Cortex of kidney (tissue), 1 donor: Measurements from ENCODE around the gene NDUFAF8.
"Not testable (repeated sequence)": the region's sequence is repeated elsewhere in the genome, so short reads cannot be mapped to it uniquely, and the experiment has no call there.

ENCODE experiments used
- DNase-seq: peaks from one replicate; lab custom pipeline; 2025; lab: John Stamatoyannopoulos, UW

The NDUFAF8 gene

DNA sequence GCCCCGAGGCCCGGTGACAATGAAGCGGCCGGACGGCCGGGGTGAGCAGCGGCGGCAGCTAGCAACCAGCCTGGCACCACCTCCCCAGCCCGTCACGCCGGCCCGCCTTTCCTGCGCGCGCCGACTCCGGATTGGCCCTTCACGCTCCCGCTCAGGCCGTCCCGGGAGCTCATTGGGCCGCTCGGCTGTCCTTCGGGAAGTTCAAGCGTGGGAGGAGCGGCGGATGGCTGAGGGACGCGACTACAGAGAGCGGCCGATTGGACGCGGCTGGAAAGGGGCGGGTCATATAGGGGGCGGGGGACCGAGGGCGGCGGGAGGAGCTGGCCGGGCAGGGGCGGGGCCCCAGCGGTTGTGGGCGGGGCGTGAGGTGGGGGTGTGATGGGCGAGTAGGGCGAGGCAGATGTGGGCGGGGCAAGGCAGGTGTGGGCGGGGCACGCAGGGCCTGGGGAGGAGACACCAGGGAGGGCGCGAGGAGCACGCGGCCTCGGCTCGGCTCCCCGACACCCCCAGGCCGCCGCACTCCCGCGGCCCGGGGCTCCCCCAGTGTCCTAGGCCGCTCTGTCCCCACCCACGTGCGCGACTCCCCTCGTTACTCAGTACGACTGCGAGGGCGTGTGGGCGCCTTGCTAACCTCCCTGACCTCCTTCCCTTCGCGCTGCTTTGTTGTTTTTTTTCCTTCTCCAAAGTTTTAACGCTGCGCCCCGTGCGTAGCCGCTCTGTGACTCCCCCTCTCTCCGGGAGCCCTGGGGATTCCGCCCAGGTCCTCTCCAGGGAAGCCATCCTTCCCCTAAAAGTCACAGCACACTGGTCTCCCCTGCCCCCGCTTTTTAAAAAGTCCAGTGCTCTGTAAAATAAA lies 16.0 kb upstream of the NDUFAF8 start, which contains the start of gene CEP131:
Gene CEP131, minus strand, starts transcription at position 60 of the 856 bp plus-strand sequence. CDS start 2,909 bp downstream, outside the sequence.
- peak; percentile 87 for DNase-seq

DNA sequence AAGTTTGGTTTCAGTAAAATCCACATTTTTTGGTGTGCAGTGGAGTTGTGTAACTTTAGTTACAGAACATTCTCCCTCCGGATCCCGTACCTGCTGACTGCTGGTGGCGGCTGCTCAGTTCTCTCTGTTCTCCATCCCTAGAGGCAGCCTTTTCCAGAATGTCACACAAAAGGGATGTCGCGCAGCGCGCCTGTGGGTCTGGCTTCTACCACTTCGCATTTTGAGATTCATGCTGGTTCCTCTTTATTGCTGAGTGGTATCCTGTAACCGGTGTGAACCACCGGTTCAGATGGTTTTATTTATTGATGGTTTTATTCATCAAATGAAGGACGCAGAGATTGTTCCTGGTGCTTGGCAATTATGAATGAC lies 15.4 kb upstream of the NDUFAF8 start:
- DNase-seq = no peak

DNA sequence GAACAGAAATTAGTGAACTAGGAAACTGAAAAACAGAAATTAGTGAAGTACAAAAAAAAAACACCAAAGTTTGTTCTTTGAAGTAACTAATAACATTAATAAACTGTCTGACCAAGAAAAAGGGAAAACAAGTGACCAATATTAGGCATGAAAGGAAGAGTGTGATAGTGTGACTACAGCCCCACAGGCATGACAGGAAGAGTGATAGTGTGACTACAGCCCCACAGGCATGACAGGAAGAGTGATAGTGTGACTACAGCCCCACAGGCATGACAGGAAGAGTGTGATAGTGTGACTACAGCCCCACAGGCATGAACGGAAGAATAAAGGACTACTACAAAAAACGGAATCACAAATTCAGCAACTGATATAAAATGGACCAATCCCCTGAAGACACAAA lies 11.5 kb upstream of the NDUFAF8 start:
- not testable (repeated sequence) for DNase-seq

DNA sequence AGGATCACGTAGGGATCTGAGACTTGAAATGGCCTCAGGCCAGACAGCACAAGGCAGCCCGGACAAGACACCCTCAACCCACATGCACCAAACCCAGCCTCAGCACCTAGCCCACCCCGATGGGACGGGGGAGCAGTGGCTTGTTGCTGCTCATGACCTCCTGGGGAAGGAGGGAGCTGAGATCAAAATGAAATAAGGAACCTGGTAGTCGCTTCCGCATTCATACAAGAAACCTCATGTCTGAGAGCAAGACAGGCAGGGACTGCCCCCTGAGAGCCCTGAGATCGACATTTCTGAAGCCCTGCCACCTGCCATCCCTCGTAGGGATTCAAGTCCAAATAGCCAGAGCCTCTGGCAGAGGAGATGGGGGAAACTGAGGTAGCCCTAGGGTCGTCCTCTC lies 10.7 kb upstream of the NDUFAF8 start:
- no peak for DNase-seq

DNA sequence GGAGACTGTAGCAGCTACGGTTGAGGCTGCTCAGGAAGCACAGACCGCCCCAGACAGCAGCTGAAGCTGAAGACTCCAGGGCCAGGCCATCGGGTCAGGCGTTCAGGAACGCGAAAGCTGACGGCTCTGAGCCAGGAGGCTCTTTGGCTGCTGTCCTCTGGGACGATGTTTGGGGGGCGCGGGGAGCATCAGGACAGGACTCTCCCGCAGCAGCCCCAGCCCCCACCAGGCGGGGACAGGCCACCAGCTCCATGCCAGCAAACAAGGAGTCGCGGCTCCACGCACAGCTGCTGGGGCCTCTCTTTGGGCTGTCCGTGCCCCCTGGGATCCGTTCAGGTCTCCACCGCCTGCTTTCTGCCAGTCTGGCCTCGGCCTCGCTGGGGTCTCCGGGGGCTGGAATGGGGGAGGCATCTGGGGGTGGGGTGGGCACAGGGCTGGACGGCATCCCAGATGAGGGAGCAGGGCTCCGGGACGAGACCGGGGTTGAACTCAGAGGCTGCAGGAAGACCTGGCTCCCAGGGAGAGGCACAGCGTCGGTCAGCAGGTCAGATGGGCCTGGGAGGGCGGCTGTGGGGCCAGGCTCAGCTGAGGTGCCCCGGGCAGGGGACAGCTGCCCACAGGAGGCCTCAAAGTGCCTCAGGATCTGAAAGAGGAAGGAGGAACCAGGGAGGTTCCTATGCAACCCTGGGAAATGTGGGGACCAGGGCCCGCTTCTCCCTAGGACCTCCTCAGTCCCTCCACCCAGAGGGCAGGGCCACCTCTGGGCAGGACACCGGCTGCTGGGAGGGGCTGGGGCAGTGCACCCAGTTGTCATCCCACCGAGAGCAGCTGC lies 10.1 kb upstream of the NDUFAF8 start:
- no peak for DNase-seq

DNA sequence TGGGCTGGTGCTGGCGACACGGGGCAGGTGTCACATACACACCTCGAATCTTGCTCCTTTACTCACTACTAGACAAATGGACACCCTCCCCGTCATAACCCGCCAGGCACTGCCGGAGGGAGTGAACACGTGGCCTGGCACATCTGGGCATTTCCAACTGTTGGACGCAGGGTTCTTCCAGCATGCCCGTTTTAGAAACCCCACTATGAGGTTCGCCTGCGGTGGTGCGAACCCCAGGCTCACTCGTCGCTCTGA lies 9.5 kb upstream of the NDUFAF8 start:
- DNase-seq = no peak

DNA sequence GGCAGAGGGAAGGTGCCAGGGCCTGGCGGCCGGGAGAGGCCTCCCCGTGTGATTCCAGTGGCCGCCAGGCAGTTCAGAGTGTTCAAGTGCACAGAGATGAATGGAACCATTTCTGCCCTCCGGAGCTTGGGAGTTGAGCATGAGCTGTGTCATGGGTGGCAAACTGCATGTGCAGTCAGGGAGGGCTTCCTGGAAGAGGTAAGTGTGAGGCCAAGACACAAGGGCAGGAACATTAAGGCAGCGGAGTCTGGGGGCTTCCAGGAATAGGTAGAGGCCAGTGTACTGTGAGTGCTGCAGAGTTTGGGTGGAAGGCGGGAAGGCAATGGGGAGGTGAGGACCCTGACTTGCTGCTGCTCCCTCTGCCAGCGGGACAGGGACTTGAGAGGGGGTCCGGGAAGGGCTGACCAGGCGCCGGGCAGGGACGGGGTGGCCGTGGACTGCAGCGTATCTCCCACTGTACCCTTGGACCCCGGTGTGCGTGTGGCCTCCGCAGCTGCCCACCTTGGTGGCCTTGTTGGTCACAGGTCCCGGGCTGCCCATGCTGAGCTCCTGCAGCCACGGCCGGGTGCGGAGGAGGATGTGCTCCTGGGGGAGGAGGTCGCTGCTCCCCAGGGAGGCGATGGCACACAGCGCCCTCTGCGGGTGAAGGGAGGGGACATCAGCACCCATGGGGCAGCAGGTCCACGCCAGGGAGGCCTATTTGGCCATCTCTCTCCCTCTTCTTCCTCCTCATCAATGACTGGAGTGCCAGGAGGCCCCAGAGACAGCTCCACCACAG lies 8.9 kb upstream of the NDUFAF8 start:
- no peak for DNase-seq

DNA sequence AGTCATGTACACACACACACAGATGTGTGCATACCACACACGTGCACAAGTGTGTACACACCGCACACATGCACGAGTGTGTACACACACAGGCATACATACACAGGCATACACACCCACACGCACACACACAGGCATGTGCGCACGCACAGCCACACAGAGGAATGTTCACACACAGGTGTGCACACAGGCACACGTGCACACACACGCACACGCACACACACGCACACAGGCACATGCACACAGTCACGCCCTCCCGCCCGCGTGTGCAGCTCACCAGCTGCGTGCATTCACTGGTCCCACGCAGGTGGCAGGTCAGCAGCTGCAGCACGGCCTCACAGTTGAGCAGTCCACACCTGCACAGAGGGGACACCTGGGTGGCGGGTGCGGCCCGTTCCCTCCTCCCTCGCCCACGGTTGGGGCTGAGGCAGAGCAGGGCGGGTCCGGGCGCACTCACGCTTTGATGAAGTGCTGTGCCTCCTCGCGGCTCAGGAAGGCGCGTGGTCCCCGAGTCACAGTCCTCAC lies 7.9 kb upstream of the NDUFAF8 start:
- DNase-seq = no peak

DNA sequence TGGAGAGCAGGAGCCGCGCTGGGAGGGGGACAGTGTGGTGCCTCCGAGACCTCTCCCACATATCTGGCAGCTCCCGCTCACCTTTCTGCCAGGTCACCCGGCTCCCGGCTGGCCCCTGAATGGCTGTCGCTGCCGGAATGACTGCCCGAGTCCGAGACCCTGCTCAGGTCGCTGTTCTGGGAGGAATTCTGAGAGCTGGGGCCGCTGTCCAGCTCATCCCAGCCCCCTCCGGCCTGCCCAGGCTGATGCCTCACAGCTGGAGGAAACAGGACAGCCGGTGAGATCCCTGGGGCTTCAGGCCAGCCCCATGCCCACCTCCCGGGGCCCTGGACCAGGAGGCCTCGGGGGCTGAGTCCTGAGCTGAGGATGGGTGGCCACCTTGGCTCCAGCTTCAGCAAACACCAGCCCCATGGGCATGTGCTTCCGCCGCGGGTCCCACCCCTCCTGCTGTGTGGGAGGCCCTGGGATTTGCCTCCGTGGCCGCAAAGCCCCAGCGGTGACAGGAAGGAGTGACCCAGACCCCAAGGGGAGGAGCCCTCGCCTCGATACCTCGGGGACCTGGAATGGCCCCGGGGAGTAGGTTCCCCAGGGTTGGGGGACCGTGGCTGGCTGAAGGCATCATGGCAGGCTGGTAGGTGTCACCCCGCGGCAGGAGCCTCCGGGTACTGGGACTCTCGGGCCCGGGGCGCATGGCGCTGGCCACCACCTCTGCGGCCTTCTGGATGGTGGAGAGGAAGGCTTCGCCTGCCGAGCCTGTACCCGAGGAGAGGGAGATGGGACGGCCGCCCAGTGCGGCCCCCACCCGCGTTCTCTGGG lies 7.1 kb upstream of the NDUFAF8 start:
- no peak for DNase-seq

DNA sequence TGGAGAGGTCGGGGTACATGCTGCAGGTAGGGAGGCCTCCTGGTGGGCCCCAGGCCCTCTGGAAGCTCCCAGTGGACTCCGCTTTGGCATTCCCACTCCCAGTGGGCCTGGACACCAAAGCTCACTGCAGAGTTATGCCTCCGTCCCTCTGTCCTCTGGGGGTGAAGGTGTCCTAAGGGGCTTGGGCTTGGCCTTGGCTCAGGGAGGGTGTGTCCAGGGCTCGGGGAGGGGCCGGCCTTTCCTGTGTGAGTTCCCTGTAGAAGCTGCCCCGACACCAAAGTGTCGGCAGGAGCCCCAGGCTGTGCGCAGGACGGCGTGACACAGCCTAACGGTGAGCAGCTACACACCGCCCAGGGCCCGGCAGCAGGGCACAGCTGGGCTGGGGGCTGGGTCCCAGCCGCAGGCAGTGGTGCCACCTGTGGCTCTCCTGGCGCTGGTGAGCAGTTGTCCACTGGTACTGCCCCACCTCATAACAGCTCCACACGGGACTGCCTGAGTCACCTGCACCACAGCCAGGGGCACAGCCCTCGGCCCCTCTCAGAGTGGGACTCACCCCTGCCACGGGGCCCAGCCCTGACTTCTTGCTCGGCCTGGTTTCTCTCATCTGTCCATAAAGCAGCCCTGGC lies 6.4 kb upstream of the NDUFAF8 start:
- DNase-seq = no peak

DNA sequence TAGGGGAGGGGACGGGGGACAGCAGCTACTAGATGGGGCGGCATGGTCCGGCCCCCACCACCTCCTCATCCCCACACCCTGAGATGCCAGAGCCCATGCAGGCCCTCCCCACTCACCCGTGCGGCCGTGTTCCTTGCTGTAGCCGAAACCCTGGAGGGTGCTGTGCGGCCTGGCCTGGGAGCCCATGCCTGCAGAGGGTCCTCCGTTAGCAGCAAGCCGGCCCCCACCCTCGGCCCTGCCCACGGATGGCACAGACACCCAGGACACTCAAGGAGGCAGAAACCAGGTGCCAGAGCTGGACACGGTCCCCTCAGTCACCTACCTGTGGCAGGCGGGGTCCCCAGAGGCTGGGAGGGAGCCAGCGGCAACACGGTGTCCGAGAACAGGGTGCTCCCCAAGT lies 5.8 kb upstream of the NDUFAF8 start:
- DNase-seq = no peak

DNA sequence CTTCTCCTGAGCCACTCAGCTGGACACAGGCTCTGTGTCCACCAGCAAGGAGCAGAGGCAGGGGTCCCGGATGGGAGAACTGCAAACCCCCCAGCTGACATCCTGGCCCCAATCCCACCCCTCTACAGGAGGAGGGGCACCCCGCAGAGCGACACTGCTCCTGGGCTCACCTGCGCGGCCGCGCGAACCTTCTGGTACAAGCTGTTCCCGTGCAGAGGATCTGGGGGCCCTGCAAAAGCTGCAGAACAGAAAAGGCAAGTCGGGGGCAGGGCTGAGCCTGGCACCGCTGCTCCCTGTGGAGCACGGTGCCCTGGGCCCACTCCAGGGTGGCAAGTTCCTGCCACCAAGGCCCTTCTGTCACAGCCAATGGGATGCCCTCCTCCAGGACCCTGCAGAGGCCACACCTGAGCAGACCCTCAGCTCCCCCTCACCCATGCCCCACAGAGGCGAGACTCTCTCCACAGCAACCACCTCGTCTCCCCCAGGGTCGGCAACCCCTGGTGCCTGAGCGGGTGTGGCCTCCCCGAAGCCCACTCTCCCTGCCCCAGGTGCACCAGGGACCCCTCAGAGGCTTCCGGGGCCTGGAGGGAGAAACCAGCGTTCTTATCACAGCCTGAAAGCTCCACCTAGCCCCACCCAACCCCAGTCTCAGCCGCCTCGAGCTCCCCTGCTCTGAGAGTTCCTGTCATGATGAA lies 5.2 kb upstream of the NDUFAF8 start:
- DNase-seq = no peak

DNA sequence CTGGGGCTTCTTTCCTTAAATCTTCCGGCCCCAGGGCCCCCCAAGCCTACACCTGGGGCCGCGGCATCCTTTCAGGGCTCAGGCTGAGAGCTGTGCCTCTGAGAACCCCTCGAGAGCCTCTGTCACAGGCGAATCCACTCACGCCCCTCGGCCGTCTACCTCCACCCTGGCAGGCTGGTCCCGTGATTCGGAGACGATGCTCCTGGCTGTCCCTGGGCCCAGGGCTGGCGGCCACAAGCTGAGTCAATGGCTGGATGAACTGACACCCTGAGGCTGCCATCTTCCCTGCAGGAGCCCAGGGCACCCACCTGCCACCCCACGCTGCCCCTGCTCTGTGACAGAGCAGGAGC lies 4.6 kb upstream of the NDUFAF8 start:
- no peak for DNase-seq

DNA sequence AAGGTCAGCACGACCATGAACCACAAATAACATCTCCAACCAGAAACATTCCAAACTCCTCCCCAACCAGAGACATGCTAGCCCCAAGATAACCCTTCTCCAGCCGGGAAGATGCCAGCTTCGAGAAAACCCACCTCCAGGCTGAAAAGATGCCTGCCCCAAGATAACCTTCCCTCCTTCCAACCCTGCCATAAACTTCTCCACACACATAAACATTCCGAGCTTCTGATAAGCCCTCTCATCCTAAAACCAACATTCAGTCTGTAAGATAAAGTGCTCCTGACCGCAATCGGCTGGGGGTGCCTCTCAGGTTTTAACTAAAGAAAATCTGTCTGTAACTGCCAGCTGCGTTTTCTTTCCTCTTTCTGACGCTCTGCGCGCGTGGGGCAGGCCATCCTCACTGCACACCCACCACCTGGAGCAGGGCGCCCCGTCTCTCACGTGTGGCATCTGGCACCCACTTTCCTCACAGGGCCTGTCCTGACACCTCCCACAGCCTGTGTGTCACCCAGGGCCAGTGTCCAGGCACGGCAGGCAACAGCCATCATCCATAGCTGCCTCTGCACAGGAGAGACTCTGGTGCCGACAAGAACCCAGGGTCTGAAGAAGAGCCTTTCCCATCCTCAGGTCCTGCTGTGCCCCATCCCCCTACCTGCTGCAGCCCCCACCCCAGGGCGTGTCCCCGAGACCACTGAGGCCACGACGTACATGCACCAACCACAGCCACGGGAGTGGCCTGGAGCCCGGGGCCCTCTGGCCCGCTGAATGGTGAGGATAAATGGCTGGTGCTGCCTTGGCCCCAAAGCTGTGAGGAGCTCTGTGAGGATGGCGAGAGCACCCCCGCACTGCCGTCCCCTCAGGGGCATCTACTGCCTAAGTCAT lies 3.9 kb upstream of the NDUFAF8 start:
- no peak for DNase-seq

DNA sequence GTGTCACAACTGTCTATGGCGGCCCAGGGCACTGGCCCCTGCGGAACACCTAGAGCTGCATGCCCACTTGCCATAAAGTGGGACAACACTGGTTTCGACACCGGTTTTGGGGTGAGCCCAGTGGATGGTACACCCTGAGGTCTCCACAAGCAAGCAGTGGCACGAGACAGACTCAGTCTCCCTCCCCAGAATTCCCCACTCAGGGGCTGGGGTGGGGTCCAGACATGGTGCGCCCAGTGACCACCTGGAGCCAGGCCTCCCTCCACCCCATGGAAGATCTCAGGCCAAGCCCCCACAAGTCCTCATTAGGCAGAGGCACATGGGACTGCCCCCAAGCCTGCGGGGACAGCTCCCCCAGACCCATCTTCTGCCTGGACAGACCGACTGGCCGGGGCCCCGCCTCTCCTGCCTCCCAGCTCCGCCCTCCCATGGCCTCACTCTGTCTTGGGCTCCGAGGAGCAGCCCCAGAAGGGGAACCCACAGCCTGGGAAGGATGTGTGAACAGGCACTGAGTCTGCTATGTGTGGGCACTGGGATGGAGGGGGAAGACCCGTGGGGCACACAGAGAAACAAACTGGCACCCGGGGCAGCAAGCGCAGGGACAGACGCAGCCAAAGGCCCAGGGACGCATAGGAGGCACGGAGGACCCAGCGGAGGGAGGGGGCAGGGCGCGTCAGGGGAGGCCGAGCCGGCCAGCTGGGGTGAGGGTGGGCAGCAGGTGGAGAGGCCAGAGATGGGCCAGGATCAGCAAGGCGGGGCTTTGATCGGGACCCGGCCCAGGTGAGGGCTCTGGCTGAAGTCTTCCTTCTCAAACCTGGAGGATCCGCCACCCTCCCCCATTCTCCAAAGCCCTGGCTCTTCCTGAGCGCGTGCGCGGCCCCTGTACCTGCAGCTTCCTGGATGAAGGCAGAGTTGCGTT lies 3.0 kb upstream of the NDUFAF8 start:
- DNase-seq = no peak

DNA sequence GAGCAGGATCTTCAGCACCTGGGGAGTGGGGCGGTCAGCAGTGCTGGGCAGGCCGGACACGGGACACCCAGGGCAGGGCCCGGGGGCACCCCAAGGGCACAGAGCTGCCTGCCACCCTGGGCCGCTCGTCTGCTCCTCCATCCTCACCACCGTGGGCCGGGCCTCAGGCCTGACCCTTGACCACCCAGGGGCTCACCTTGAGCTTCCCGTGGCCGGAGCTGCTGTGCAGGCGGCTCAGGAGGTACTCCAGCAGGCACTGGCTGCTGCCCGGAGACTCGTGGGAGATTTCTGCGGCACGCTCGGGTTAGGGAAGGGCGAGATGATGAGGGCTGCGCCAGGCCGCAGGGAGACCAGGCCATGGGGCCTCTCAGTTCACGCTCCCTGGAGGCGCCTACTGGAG lies 2.3 kb upstream of the NDUFAF8 start:
- no peak for DNase-seq

DNA sequence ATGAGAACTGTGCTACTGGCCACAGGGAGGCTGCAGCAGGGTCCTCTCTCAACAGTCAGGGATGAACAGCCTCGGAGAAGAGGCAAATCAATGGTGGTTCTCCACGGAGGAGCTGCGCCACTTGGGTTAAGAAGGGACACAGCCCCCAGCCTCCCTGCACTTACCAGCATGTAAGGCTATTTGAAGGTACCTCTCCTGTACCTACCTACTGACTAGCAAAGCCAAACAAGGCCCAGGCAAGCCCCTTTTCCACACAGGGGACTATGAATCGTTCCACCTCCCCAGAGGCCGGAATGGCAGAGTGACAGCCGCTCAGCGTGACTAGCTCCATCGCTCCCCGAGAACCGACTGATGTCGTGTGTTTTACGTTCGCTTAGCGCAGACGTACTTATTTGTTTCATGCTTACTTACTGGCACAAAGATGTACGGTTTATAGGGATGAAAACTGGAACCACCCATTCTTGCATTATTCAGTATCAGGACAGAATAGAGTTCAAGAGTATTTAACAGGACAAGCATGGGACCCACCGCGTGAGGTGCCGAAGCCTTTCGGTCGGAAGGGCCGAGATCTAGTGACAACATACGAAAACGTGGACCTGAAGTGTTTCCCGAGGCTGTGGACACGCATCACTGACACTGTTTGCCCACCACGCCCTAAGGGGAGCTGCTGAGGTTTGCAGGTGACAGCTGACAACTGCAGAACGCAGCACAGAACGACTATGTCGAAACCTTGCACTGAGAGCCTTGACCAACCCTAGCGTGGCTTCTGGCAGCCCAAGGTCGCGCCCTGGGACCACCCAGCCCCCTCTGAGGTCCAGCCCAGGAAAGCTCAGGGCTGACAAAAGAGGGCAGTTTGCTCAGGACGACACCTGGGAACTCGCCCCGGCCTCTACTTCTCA lies 1.3 kb upstream of the NDUFAF8 start:
- DNase-seq = no peak

DNA sequence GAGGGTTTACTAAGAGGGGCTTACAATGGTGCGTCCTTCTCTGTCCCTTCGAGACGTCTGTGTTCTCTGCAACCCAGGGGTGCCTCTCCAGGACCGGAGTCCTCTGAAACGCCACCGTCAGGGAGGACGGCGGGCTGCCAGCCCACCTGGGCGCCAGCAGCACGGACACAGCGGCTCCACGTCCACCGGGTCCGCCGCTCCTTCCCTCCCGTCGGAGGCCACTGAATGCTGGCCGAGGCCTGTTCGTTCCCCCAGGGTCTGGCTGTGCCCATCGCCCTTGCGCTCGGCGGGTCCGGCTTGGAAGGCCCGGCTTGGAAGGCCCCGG lies 666 bp upstream of the NDUFAF8 start:
- DNase-seq = no peak
